ENCODE data around the gene ZNF384. TPM values are rescaled to one million over a fixed set of nuclear protein-coding genes. Genes with fewer than 3 reads are reported as not detected.

The ZNF384 gene
- 5.8 and 6.4 TPM in 2 replicates for total RNA-seq

DNA sequence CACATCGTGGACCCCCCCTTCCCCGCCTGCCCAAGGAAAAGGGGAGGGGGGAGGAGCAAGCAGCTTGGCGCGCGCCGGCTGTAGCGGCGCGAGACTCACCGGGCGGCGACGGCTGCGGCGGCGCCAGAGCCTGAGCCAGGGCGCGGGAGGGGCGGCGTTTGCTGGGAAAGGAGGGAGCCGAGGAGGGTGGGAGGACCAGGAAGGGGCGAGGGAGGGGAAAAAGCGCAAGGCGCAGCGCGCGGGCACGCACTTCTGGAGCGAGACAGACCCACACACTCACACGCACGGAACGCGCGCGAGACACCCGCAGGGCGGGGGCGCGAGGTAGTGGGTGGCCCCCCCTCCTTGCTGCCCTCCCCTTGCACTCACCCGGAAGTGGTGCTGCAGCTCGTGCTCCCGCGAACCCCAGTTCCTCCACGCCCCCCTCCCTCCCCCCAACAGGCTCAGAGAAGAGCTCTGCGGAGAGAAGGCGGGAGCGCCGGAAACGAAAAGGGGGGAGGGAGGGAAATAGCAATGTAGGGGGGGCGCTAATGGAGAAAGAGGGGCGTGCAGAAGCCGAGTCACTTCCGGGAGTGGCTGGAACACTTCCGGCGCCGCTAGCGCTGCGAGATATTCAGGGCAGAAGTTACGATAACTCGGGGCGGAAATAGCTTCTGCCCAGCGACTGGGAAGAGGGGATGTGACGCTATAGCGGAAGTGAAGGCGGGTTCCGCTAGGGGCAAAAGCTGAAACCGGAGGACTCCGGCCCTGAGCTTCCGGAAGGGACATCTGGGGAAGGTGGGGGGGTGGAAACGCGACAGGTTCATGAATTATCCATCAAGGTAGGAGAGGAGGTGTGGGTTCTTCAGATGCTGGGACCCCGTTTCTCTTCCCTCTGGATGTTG lies at the start of gene ZNF384:
Gene ZNF384, minus strand, starts transcription at position 377 of the 884 bp plus-strand sequence. CDS start 9,855 bp downstream, outside the sequence.

DNA sequence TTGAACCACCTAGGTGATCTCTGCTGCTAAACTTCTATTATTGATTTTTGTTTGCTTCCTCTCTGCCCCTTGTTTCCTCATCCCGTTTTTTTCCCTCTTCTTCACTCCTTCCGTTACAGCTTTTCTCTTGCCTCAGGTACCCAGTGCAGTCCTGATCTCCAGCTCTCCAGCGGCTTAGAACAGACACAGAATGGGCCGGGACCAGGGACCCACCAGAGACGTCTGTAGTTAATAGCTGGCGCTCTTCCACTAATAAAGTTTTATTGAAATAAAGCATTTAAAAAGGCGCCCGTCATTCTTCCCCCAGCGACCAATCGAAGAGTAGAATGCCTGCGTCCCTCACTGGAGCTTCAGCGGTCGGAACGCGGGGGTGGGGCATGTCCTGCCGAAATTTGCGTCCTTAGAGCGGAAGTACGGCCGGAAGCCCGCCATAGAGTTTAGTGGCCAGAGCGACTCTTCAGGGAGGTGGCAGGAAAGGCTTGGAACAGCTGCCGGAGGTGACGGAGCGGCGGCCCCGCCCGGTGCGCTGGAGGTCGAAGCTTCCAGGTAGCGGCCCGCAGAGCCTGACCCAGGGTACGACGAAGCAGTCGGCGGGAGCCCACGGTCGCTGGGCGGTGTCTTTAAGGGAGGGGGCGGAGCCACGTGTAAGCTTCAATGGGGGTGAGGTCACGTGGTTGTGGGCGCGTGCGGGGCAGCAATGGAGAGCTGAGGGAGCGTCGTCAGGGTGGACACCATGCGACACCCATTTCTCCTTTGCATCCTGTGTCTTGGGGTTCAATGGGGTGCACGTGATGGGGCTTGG lies 34.6 kb upstream of the ZNF384 start, which contains the start of gene COPS7A:
Gene COPS7A, plus strand, starts transcription at position 440 of the 802 bp plus-strand sequence. CDS start 611 bp downstream, outside the sequence.

DNA sequence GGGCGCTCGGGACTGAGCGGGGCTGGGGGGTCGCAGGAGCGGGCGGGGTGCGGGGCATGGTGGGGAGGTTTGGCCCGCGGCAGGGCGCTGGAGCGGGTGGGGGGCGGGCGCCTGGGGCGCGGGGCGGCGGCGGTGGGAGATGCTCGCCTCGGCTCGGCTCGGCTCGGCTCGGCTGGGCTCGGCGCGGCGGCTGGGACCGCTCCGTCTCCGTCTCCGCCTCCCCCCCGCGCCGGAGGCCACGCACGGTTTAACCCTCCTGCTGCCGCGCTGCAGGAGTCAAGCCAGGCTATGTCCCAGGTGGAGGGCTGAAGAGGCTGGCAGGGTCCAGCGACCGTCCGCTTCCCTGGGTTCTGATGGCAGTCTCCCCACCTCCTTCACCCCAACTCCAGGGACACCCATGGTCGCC lies 11.5 kb upstream of the ZNF384 start, which contains the start of gene PIANP:
Gene PIANP, minus strand, starts transcription at position 170 of the 406 bp plus-strand sequence. CDS start 2,754 bp downstream, outside the sequence.

DNA sequence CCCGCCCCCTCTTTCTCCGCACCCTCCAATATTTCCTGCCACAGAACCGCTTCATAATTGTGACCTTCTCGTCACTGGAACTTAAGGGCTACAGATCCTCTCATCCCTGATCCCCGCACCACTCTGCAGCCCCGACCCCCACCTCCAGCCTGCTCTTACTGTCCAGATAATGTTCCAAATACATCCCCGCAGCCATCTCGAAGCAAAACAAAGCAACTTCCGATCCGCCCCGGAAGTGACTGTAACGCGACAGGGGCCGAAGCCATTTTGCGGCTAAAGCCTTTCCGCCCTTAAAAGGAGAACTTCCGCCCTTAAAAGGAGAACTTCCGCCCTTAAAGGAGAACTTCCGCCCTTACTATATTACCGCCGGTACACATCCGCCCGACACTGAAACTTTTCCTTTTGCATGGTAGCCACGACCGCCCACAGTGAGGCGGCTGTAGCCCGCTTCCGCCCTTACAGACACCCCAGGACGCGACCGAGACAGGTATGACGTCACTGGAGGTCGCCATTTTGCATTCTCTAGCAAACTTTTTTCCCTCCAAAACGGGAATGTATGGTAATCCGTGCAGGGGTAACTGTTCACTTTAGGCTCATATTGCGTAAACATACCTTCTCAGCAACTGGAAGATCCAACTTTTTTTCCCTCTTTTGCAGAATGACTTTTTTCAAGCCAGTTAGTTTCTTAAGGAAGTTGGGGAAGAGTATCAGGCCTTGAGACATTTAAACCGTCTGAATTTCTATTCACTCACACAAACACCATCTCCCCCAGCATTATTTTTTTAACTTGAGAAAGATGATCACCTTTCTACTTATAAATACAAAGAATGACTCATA lies 26.1 kb downstream of the ZNF384 start, which contains the start of gene ING4:
Gene ING4, minus strand, starts transcription at position 214 of the 837 bp plus-strand sequence. Its CDS starts 18 bp downstream, at position 196.

DNA sequence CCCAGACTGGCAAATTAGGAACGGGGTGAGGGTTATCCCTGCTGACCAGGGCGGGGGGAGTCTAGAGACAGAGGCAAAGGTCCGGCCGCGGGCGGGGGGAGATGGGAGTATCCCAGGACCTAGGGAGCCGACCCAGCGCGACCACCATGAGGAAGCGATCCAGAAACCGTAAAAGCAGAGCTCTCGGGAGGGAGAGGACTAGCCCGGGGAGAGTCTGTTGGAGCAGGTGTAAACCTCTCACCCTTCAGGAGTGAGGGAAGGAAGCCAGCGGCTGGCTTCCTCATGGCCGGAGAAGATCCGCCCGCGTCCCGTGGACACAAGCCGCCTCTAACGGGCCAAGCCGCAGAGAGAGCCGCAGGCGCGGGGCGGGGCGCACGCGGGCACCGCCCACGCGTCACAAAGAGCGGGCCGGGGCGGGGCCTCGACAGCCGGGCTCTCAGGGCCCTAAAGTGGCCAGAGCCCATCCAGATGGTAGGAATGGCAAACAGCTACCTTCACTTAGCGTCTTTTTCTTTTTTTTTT lies 42.0 kb downstream of the ZNF384 start, which contains the start of gene ACRBP:
Gene ACRBP, minus strand, starts transcription at position 350 of the 522 bp plus-strand sequence. Its CDS starts 66 bp downstream, at position 284.

DNA sequence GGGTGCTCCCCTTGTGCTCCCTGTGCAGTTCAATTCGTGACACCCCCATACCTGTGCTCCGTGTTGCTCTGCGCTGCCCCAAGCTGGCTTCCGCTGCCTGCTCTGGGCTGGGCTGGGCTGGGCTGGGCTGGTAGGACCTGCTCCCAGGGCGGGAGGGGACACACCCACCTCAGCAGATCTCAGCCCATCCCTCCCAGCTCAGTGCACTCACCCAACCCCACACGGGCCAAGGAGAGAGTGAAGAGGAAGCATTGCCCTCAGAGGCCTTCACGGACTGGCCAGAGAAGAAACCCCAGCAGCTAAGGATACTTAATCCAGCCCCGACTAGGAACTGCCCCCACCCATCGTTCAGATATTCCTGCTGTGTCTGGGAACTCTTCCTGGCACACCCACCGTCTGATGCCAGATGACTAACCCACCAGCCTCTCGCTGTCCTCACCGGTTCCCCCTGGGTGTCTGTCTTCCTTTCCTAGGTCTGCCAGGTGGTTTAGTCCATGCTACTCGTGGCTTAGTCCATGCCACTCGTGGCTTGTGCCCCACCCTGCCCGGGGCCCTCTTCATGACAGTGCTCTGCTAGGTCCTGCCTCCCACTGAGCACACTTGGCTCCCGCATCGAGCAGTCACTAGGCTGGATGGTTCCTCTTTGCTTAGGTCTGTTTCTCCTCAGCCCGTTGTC lies 53.2 kb downstream of the ZNF384 start, which contains the start of gene LPAR5:
Gene LPAR5, minus strand, starts transcription at position 104 of the 676 bp plus-strand sequence. CDS start 14,711 bp downstream, outside the sequence.

Other genes with a start within 250 kb of the ZNF384 start
- not detected in 2 replicates for gene CD27, start 244.4 kb downstream of the ZNF384 start, total RNA-seq
- gene TAPBPL, start 237.3 kb downstream of the ZNF384 start, total RNA-seq, result 3.2 and 5.3 TPM in 2 replicates
- under 0.01 and 0.21 TPM in 2 replicates for gene VAMP1, start 218.7 kb downstream of the ZNF384 start, total RNA-seq
- 52.2 and 64.6 TPM in 2 replicates for gene MRPL51, start 196.1 kb downstream of the ZNF384 start, total RNA-seq
- gene NCAPD2, start 195.3 kb downstream of the ZNF384 start, total RNA-seq, result 10.6 and 25.4 TPM in 2 replicates
- 6,794 and 7,400 TPM in 2 replicates for gene GAPDH, start 154.9 kb downstream of the ZNF384 start, total RNA-seq
- 0.85 and 1.7 TPM in 2 replicates for gene IFFO1, start 133.3 kb downstream of the ZNF384 start, total RNA-seq
- gene NOP2, start 121.1 kb downstream of the ZNF384 start, total RNA-seq, result 24.6 and 39.4 TPM in 2 replicates
- gene CHD4, start 82.0 kb downstream of the ZNF384 start, total RNA-seq, result 179 and 185 TPM in 2 replicates
- gene LPAR5, start 53.4 kb downstream of the ZNF384 start, total RNA-seq, result 2.3 and 3.9 TPM in 2 replicates
- not detected in 2 replicates for gene ACRBP, start 41.9 kb downstream of the ZNF384 start, total RNA-seq
- gene ING4, start 26.3 kb downstream of the ZNF384 start, total RNA-seq, result 14.9 and 28.7 TPM in 2 replicates
- not detected in 2 replicates for gene PIANP, start 11.4 kb upstream of the ZNF384 start, total RNA-seq
- 56.6 and 68.8 TPM in 2 replicates for gene COPS7A, start 34.7 kb upstream of the ZNF384 start, total RNA-seq
- 176 and 190 TPM in 2 replicates for gene MLF2, start 63.8 kb upstream of the ZNF384 start, total RNA-seq
- gene PTMS, start 77.0 kb upstream of the ZNF384 start, total RNA-seq, result 17.7 and 26.0 TPM in 2 replicates
- gene LAG3, start 83.1 kb upstream of the ZNF384 start, total RNA-seq, result 0.24 TPM in 1 of 2 replicates, not detected in the other
- not detected in 2 replicates for gene CD4, start 100.2 kb upstream of the ZNF384 start, total RNA-seq
- 0.72 TPM in 1 of 2 replicates, not detected in the other for gene GPR162, start 132.4 kb upstream of the ZNF384 start, total RNA-seq
- gene P3H3, start 139.0 kb upstream of the ZNF384 start, total RNA-seq, result 22.2 and 39.3 TPM in 2 replicates
- gene GNB3, start 151.6 kb upstream of the ZNF384 start, total RNA-seq, result 0.24 TPM in 1 of 2 replicates, not detected in the other
- gene CDCA3, start 161.9 kb upstream of the ZNF384 start, total RNA-seq, result under 0.01 and 2.4 TPM in 2 replicates
- 61.2 and 83.4 TPM in 2 replicates for gene USP5, start 162.8 kb upstream of the ZNF384 start, total RNA-seq
- 1,092 and 1,488 TPM in 2 replicates for gene TPI1, start 178.2 kb upstream of the ZNF384 start, total RNA-seq
- 7.2 and 7.7 TPM in 2 replicates for gene SPSB2, start 183.9 kb upstream of the ZNF384 start, total RNA-seq
- gene LRRC23, start 215.4 kb upstream of the ZNF384 start, total RNA-seq, result 11.3 and 11.7 TPM in 2 replicates
- gene ENO2, start 225.2 kb upstream of the ZNF384 start, total RNA-seq, result 6.6 and 31.1 TPM in 2 replicates
- gene ATN1, start 238.6 kb upstream of the ZNF384 start, total RNA-seq, result 6.3 and 12.8 TPM in 2 replicates